Fibroblast of the aortic adventitia (primary cell): ENCODE data around the gene ZSCAN25. TPM values are rescaled to one million over a fixed set of nuclear protein-coding genes. Genes with fewer than 3 reads are reported as not detected.

Experiments used
- DNase-seq: peaks from one replicate; pipeline ENCODE4 v3.0.0-alpha.2; 2010; ENCODE audit warnings: low read depth
- H3K4me3 ChIP-seq: 2 replicates; pipeline ENCODE4 v1.5.1; 2011; ENCODE audit warnings: low read depth, mild to moderate bottlenecking, control low read depth, low read length, moderate library complexity
- CTCF ChIP-seq: IDR thresholded peaks from 2 replicates; pipeline ENCODE4 v1.5.1; 2011; ENCODE audit warnings: mild to moderate bottlenecking, low read length, control low read depth, inconsistent platforms; ENCODE audit not compliant: insufficient read depth
- total RNA-seq: library from RNA; depleted of rRNA; stranded (reverse); fragments of >200 nt; gene quantifications from 2 replicates; pipeline ENCODE4 v1.2.3, GENCODE V29; 2012; ENCODE audit warnings: low replicate concordance

ZSCAN25 gene
- total RNA-seq, 1 donor = 8.1 TPM

- no peak for TF ChIP-seq CTCF
- DNase-seq = no peak
- H3K4me3 ChIP-seq = no peak overlapping the region
Measured at GRCh38 chr7:99625321-99625720, 8.6 kb downstream of the ZSCAN25 start.

GRCh38 chr7:99625961-99626360, 9.2 kb downstream of the ZSCAN25 start:
- no peak for TF ChIP-seq CTCF
- no peak overlapping the region for H3K4me3 ChIP-seq

GRCh38 chr7:99626661-99627060, 9.9 kb downstream of the ZSCAN25 start:
- TF ChIP-seq CTCF = no peak
- no peak overlapping the region for H3K4me3 ChIP-seq
- DNase-seq = no peak

More at GRCh38 chr7:99625961-99626360, 9.2 kb downstream of the ZSCAN25 start:
- no peak for DNase-seq

GRCh38 chr7:99627513-99627912, 10.8 kb downstream of the ZSCAN25 start:
- no peak for TF ChIP-seq CTCF

GRCh38 chr7:99628471-99629465, 12.0 kb downstream of the ZSCAN25 start:
- no peak for TF ChIP-seq CTCF
- no peak for DNase-seq
- H3K4me3 ChIP-seq = no peak overlapping the region

More at GRCh38 chr7:99627513-99627912, 10.8 kb downstream of the ZSCAN25 start:
- H3K4me3 ChIP-seq = no peak overlapping the region
- DNase-seq = no peak

GRCh38 chr7:99629643-99630042, 12.9 kb downstream of the ZSCAN25 start:
- DNase-seq = no peak
- TF ChIP-seq CTCF = no peak
- no peak overlapping the region for H3K4me3 ChIP-seq
